Bronchial smooth muscle cell (primary cell): ENCODE data around the gene GUCA1C. TPM values are rescaled to one million over a fixed set of nuclear protein-coding genes. Genes with fewer than 3 reads are reported as not detected.

Source experiments
- total RNA-seq: library from RNA; depleted of rRNA; stranded (reverse); fragments of >200 nt; gene quantifications from 2 replicates; pipeline ENCODE4 v1.2.1, GENCODE V29; 2014

Gene GUCA1C, protein sequence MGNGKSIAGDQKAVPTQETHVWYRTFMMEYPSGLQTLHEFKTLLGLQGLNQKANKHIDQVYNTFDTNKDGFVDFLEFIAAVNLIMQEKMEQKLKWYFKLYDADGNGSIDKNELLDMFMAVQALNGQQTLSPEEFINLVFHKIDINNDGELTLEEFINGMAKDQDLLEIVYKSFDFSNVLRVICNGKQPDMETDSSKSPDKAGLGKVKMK
- total RNA-seq = not detected in 2 replicates

DNA sequence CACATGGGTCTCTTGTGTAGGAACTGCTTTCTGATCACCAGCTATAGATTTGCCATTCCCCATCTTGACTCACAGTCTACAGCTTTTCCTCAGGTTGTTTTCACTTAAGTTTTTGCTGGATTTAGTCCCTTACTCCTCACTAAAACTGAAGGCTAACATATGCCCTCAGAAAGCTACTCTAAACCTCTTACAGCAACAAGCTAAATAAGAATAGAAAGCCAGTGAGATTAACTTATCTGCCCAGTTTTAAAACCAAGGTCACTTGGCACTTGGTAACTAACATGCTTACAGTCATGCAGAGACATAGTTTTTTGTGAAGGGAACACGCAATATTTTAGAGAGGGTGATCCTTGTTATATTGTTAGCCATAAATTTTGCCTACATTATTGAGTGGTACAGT is at the start of gene GUCA1C:
Gene GUCA1C, minus strand, starts transcription at position 180 of the 400 bp plus-strand sequence. Its CDS starts 117 bp downstream, at position 63.

Other genes with a start within 250 kb of the GUCA1C start
- not detected in 2 replicates for gene RETNLB, start 196.5 kb downstream of the GUCA1C start, total RNA-seq
- not detected in 2 replicates for gene TRAT1, start 131.1 kb downstream of the GUCA1C start, total RNA-seq
- not detected in 2 replicates for gene MORC1, start 164.3 kb upstream of the GUCA1C start, total RNA-seq
- not detected in 2 replicates for gene C3orf85, start 182.8 kb upstream of the GUCA1C start, total RNA-seq